PFSK-1 (cell line): ENCODE data around the gene COL4A6.

Experiments used
- FOXP2 ChIP-seq: optimal IDR thresholded peaks from 2 replicates; pipeline ENCODE3; 2011; ENCODE audit warnings: borderline replicate concordance, control low read depth, inconsistent platforms; ENCODE audit not compliant: insufficient read depth; ENCODE audit errors: extremely low read length, extremely low read depth
- POLR2AphosphoS5 ChIP-seq: IDR thresholded peaks from 2 replicates; pipeline ENCODE4 v1.6.1; 2012; ENCODE audit warnings: low read depth, mild to moderate bottlenecking, control low read depth, low read length, moderate library complexity
- REST ChIP-seq, 2 experiments: IDR thresholded peaks; 2 replicates each; pipeline versions ENCODE4 v1.6.1 to v1.8.0; 2011 to 2012; ENCODE audit warnings: low read depth in 2 of 2, low read length in 2 of 2, control low read depth in 1 of 2, inconsistent platforms in 1 of 2, mild to moderate bottlenecking in 1 of 2, moderate library complexity in 1 of 2; ENCODE audit not compliant: insufficient read depth in 1 of 2
- SIN3A ChIP-seq: IDR thresholded peaks from 2 replicates; pipeline ENCODE4 v1.6.1; 2012; ENCODE audit warnings: mild to moderate bottlenecking, low read length, moderate library complexity, borderline replicate concordance; ENCODE audit not compliant: insufficient read depth
- TAF1 ChIP-seq: IDR thresholded peaks from 2 replicates; pipeline ENCODE4 v1.6.1; 2012; ENCODE audit warnings: low read length, control low read depth, borderline replicate concordance; ENCODE audit not compliant: insufficient read depth

Gene COL4A6

DNA sequence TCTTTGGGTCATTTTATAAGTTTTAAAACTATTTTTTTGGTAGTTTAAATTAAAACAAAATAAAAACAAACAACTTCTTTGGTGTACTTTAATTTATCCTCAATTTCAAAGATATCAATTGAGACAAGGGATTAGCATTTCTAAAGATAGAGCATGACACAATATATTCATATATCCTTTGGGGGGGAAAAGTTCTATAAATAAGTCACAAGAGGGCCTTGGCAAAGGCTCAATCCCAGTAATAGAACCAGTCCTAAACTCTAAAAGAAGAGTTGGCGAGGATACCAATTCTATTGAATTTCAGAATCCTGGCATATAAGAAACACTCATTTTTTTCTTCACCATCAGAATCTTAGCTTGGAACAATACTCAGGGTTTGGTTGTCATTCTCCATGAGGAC is 89.7 kb downstream of the COL4A6 start:
- no peak for TF ChIP-seq TAF1
- no peak for TF ChIP-seq FOXP2
- TF ChIP-seq REST (IDR thresholded peaks at IDR 0.05; ENCODE audit: insufficient read depth in 1 of 2, low read depth in 2 of 2, low read length in 2 of 2), result no peak
- no peak for TF ChIP-seq POLR2AphosphoS5
- TF ChIP-seq SIN3A, result no peak

GRCh38 chrX:108347800-108348199 is 90.4 kb downstream of the COL4A6 start:
- no peak for TF ChIP-seq REST (IDR thresholded peaks at IDR 0.05; ENCODE audit: insufficient read depth in 1 of 2, low read depth in 2 of 2, low read length in 2 of 2)

DNA sequence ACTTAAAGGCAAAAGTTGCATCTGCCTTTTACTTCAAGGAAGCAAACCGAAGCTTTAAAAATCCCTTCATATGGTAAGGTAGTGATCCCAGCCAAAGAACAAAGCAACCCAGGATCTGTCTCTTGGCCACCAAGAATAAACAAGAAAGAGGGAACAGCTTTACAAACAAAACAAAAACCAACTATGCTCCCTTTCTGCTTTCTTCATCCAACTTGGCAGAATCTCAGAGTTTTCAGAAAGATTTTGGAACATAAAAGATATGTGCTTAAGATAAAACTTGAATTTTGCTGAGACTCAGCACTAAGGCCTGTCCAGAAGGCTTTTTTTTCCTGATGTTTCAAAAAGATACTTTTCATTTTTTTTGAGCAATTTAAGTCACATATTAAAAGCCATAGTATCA is 94.0 kb downstream of the COL4A6 start:
- TF ChIP-seq TAF1 (no peak), POLR2AphosphoS5 (no peak), REST (IDR thresholded peaks at IDR 0.05; ENCODE audit: insufficient read depth in 1 of 2, low read depth in 2 of 2, low read length in 2 of 2) (no peak)

DNA sequence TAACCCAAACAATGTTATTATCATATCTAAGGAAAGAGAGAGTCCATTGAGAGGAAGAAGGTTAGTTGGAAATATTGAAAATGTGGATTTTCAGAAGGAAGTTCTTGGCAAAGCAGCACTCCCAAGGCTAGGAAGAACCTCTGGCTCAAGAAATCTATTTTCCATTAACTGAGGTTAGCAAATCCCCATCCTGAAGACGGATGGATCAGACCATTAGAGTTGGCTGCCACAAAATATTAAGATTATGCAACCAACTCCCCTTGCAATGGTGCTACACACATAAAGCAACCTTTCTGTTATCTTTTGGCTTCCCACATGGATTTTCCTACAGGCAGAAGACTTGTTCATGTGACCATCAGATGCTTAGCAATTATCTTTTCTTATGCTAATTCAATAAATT is 96.3 kb downstream of the COL4A6 start:
- TF ChIP-seq SIN3A (no peak), TAF1 (no peak), FOXP2 (no peak), REST (IDR thresholded peaks at IDR 0.05; ENCODE audit: insufficient read depth in 1 of 2, low read depth in 2 of 2, low read length in 2 of 2) (no peak), POLR2AphosphoS5 (no peak)

GRCh38 chrX:108332281-108332680 is 105.9 kb downstream of the COL4A6 start:
- TF ChIP-seq POLR2AphosphoS5, result no peak
- no peak for TF ChIP-seq SIN3A
- no peak for TF ChIP-seq REST (IDR thresholded peaks at IDR 0.05; ENCODE audit: insufficient read depth in 1 of 2, low read depth in 2 of 2, low read length in 2 of 2)
- no peak for TF ChIP-seq TAF1
- TF ChIP-seq FOXP2, result no peak
